OCI-LY3 (cell line): ENCODE results near the gene AGRN.

ENCODE experiments used
- CTCF ChIP-seq: fragments of 200-600, 300-600 bp; sonication (generic); IDR thresholded peaks from 2 replicates; pipeline ENCODE4 v1.5.1; 2014; ENCODE audit warnings: antibody characterized with exemption, low read length, low read depth
- EZH2phosphoT487 ChIP-seq: fragments of 200-600 bp; shearing (Covaris generic); IDR thresholded peaks from 2 replicates; pipeline ENCODE4 v1.6.1; 2018; ENCODE audit warnings: antibody characterized with exemption, mixed run types, low read depth

GRCh38 chr1:1027791-1028190 lies 7.9 kb downstream of the AGRN start:
- no peak for TF ChIP-seq CTCF
- TF ChIP-seq EZH2phosphoT487, result no peak
